Gastrocnemius medialis (tissue), 4 donors: ENCODE measurements around the gene G3BP1. TPM values are rescaled to one million over a fixed set of nuclear protein-coding genes. Genes with fewer than 3 reads are reported as not detected.

ENCODE experiments used
- ATAC-seq, 2 donors: fragments of 150-250 bp; one replicate each; pipeline ENCODE4 v1.9.1; 2016
- DNase-seq, 2 donors: peaks; one replicate each; pipeline ENCODE4 v3.0.0-alpha.2; 2019
- H3K27ac ChIP-seq, 4 donors: fragments of 200-600 bp; sonication (generic); 1 replicate in 1 of 4; 2 replicates in 3 of 4; pipeline ENCODE4 v1.5.1; 2016 to 2018; ENCODE audit warnings: mild to moderate bottlenecking in 2 of 4, moderate library complexity in 1 of 4
- H3K27me3 ChIP-seq, 3 donors: fragments of 200-600 bp; sonication (generic) in 2 of 3; 1 replicate in 1 of 3; 2 replicates in 2 of 3; pipeline versions ENCODE4 v1.5.1 to v1.6.0; 2016 to 2019; ENCODE audit warnings: mild to moderate bottlenecking in 1 of 3, moderate library complexity in 1 of 3
- H3K36me3 ChIP-seq, 2 donors: fragments of 200-600 bp; sonication (generic) in 1 of 2; one replicate each; pipeline ENCODE4 v1.5.1; 2017 to 2018
- H3K4me1 ChIP-seq, 2 donors: fragments of 200-600 bp; sonication (generic) in 1 of 2; one replicate each; pipeline ENCODE4 v1.5.1; 2016 to 2017; ENCODE audit warnings: mild to moderate bottlenecking in 2 of 2
- H3K4me3 ChIP-seq, 4 donors: fragments of 200-600 bp; sonication (generic) in 3 of 4; 1 replicate in 1 of 4; 2 replicates in 3 of 4; pipeline ENCODE4 v1.5.1; 2016 to 2019; ENCODE audit warnings: mild to moderate bottlenecking in 2 of 4
- H3K9me3 ChIP-seq, 3 donors: fragments of 200-600 bp; sonication (generic) in 2 of 3; 1 replicate in 1 of 3; 2 replicates in 2 of 3; pipeline ENCODE4 v1.5.1; 2016 to 2019
- CTCF ChIP-seq, 5 experiments: fragments of 450-650 bp in 3 of 5; fragments of 200-600 bp in 2 of 5; sonication (generic) in 2 of 5; IDR thresholded peaks in 4 of 5; conservative IDR thresholded peaks in 1 of 5; 1 replicate in 4 of 5; 2 replicates in 1 of 5; pipeline ENCODE4 v1.5.1; 2016 to 2019; ENCODE audit warnings: antibody characterized with exemption in 5 of 5, mild to moderate bottlenecking in 3 of 5, moderate library complexity in 3 of 5
- POLR2A ChIP-seq, 2 donors: fragments of 450-650 bp; IDR thresholded peaks; one replicate each; pipeline ENCODE4 v1.6.1; 2017; ENCODE audit warnings: antibody characterized with exemption in 2 of 2, mild to moderate bottlenecking in 2 of 2, moderate library complexity in 2 of 2
- in situ Hi-C, 4 donors: fragments of 200-750 bp; cut with MboI; loops; one replicate each; pipeline versions ENCODE4 v1.15.0 to v1.8.0; 2017; ENCODE audit warnings: low sequenced_read_pairs in 4 of 4
- intact Hi-C: fragments of 100-400 bp; cut with DNase I; formaldehyde crosslinking; loops from one replicate; pipeline ENCODE4 v1.15.1; 2023; ENCODE audit warnings: low total_unique reads
- total RNA-seq, 4 donors: library from RNA; depleted of rRNA; stranded (reverse); fragments of >200 nt; gene quantifications; one replicate each; pipeline versions ENCODE4 v1.1.0 to v1.2.3, GENCODE V29; 2016

The G3BP1 gene
- total RNA-seq, 4 donors from 2014 or later: 80.5 to 114 (median 108) TPM

DNA sequence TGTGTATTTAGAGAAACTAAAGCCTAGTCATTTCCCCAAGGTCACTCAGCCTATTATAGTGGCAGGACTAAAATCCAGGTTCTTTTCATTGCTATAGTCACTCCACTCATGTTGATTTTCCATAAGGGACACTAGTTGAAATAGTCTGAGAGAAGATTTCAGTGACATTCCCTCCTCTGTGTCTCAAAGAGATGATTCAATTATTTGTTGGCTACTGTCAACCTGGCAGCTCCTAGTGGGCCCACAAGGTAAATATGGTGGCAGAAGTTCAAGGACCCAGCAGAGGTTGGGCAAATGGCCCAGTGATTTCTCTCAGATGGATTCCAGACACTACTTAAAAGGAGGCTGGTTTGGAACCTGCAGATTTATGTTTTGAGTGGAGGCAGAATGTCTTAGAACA lies 48.1 kb downstream of the G3BP1 start:
- intact Hi-C loops: loop anchor here (10.0 kb wide), 1 partner anchor 455 kb away; no protein-coding TSS in a partner anchor
- TF ChIP-seq CTCF (IDR thresholded peaks at IDR 0.05 in 4 of 5, conservative IDR thresholded peaks at IDR 0.05 in 1 of 5): no peak
- Histone ChIP-seq H3K27ac (no peak overlapping the region), H3K27me3 (no peaks in the 10 kb centered on the region), H3K4me3 (no peak overlapping the region), H3K9me3 (no peaks in the 10 kb centered on the region), H3K4me1 (no peaks in the 10 kb centered on the region), H3K36me3 (peaks cover 0 to 12% of the 10 kb centered on the region in 2 donors)
- no peak for DNase-seq
- in situ Hi-C loops: loop anchor here in 1 of 4 donors (10.0 kb wide), 1 partner anchor 315 kb away; no protein-coding TSS in a partner anchor
- no peak for ATAC-seq

- in situ Hi-C loops: loop anchor here in 1 of 4 donors (10.0 kb wide), 1 partner anchor 315 kb away; no protein-coding TSS in a partner anchor
- intact Hi-C loops: loop anchor here (10.0 kb wide), 1 partner anchor 455 kb away; no protein-coding TSS in a partner anchor
- Histone ChIP-seq H3K4me3 (no peak overlapping the region), H3K36me3 (peaks cover 0 to 14% of the 10 kb centered on the region in 2 donors), H3K27me3 (no peaks in the 10 kb centered on the region), H3K9me3 (no peaks in the 10 kb centered on the region), H3K27ac (no peak overlapping the region), H3K4me1 (no peaks in the 10 kb centered on the region)
- TF ChIP-seq POLR2A (IDR thresholded peaks at IDR 0.05) (no peak), CTCF (IDR thresholded peaks at IDR 0.05 in 4 of 5, conservative IDR thresholded peaks at IDR 0.05 in 1 of 5) (no peak)
- ATAC-seq: no peak
- no peak for DNase-seq
Measured at GRCh38 chr5:151820271-151820670, 48.5 kb downstream of the G3BP1 start.

DNA sequence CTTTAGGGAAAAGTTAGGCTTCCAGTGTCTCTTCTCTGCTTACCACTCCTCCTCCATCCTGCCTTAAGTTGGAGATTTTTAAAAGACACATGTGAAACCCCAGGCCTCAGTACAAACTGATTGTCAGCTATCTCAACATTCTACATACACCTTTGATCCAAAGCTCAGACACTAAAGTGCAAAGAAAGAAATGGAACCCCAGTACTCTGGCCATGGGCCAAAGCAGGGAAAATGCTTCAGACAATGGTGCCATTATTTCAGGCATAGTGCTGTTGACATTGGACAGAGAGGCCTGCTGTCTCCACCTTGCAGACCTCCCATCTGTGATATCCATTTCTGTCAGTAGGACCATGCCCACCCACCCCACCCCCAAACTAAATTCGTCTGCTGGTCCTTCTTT lies 49.1 kb downstream of the G3BP1 start:
- intact Hi-C loops (loop anchor here (10.0 kb wide), 1 partner anchor 454 kb away; no protein-coding TSS in a partner anchor), in situ Hi-C loops (loop anchor here in 1 of 4 donors (10.0 kb wide), 1 partner anchor 314 kb away; no protein-coding TSS in a partner anchor)
- no peaks in the 10 kb centered on the region for H3K9me3 ChIP-seq
- H3K27ac ChIP-seq: no peak overlapping the region
- no peaks in the 10 kb centered on the region for H3K27me3 ChIP-seq
- DNase-seq (no peak), ATAC-seq (no peak)
- H3K4me3 ChIP-seq: no peak overlapping the region
- H3K4me1 ChIP-seq: no peaks in the 10 kb centered on the region
- no peak for TF ChIP-seq CTCF (IDR thresholded peaks at IDR 0.05 in 4 of 5, conservative IDR thresholded peaks at IDR 0.05 in 1 of 5)
- H3K36me3 ChIP-seq: peaks cover 0 to 14% of the 10 kb centered on the region in 2 donors

DNA sequence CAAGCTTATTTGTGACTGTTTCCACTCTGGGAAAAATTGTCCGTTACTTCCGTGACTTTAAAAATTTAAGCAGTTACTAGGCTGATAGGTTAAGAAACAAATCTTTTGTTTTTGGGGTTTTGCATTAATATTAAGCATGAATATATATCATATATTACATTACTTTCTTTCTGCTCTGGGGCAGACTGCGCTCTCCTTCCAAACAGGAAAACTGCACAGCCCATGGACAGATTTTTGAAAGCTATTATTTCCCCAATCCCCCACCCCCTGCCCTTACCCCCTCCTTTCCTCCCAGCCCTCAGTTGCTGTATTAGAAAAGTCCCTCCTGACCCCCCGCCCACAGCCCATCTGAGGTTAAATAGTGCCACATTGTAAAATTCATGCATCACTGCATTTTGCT lies 50.4 kb downstream of the G3BP1 start:
- DNase-seq: no peak
- Histone ChIP-seq H3K4me3 (no peak overlapping the region), H3K27me3 (no peaks in the 10 kb centered on the region), H3K36me3 (peaks cover 0 to 8% of the 10 kb centered on the region in 2 donors), H3K27ac (no peak overlapping the region), H3K4me1 (no peaks in the 10 kb centered on the region), H3K9me3 (no peaks in the 10 kb centered on the region)
- intact Hi-C loops (loop anchor here (10.0 kb wide), 1 partner anchor 453 kb away; no protein-coding TSS in a partner anchor), in situ Hi-C loops (loop anchor here in 1 of 4 donors (10.0 kb wide), 1 partner anchor 313 kb away; no protein-coding TSS in a partner anchor)
- no peak for TF ChIP-seq CTCF (IDR thresholded peaks at IDR 0.05 in 4 of 5, conservative IDR thresholded peaks at IDR 0.05 in 1 of 5)
- no peak for TF ChIP-seq POLR2A (IDR thresholded peaks at IDR 0.05)
- no peak for ATAC-seq
